ENCODE results near the gene LSAMP.

The LSAMP gene

DNA sequence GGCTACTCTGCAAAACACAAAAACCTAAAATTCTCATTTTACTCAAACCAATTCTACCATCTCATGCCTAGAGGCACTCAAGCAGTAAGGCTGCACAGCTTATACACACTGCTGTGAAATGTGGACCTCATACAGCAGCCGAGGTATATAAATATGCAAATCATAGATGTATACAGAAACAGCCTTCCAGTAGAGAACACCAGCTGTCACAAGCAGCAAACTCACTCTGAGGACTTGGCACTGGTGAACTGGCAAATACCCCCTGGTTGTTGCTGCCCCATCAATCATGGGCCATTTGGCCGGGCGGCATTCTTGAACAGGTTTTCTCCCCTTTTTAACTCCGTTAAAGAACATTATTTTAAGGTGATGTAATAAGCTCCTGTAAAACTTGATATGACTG is 378.0 kb downstream of the LSAMP start:
- Histone ChIP-seq H3K4me1 (ENCODE audit: insufficient read depth, low read length) (no peaks in the 10 kb centered on the region), H3K9me3 (ENCODE audit: low read length) (no peaks in the 10 kb centered on the region), H3K4me3 (ENCODE audit: low read length) (no peak overlapping the region), H2AFZ (ENCODE audit: low read depth, low read length) (no peak overlapping the region), H3K27me3 (ENCODE audit: insufficient read depth, low read length) (no peaks in the 10 kb centered on the region), H3K36me3 (ENCODE audit: insufficient read depth, low read length) (no peaks in the 10 kb centered on the region)

DNA sequence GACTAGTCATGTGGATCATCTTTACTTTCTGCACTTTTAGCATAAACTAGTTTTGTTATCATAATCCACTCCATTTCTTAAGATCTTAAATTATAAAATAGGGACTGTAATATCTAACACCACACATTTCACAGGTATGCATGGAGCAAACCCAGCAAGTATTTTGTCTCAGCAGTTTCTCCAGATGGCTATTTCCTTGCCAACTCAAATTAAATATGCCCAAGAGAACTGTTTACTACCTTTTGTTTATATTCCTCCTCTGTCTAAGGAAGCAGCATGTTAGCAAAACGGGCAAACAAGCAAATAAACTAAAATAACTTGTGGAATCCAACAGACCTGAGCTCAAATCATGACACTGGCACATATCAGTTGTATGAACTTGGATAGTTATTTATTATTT is 379.8 kb downstream of the LSAMP start:
- Histone ChIP-seq H3K4me1 (ENCODE audit: insufficient read depth, low read length) (no peaks in the 10 kb centered on the region), H3K27me3 (ENCODE audit: insufficient read depth, low read length) (no peaks in the 10 kb centered on the region), H2AFZ (ENCODE audit: low read depth, low read length) (no peak overlapping the region), H3K9me3 (ENCODE audit: low read length) (no peaks in the 10 kb centered on the region), H3K4me3 (ENCODE audit: low read length) (no peak overlapping the region), H3K36me3 (ENCODE audit: insufficient read depth, low read length) (no peaks in the 10 kb centered on the region)

DNA sequence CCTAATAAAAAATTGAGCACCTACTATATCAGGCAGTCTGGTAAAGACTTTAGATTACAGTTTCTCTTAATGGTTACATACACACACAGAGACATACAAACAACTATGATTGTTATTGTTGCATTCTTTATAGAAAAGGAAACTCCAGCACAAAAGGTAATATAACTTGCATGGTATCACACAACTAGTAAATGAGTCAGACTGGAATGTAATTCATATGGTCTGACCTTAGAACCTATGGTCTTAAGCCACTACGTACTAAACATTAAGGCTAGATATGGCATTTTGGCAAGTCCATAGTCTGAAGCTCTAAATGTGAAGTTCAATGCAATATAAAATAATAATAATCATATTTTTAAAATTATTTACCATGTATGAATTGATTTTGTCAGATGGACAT is 380.6 kb downstream of the LSAMP start:
- Histone ChIP-seq H3K9me3 (ENCODE audit: low read length) (no peaks in the 10 kb centered on the region), H3K27me3 (ENCODE audit: insufficient read depth, low read length) (no peaks in the 10 kb centered on the region), H3K4me3 (ENCODE audit: low read length) (no peak overlapping the region), H3K4me1 (ENCODE audit: insufficient read depth, low read length) (no peaks in the 10 kb centered on the region), H3K36me3 (ENCODE audit: insufficient read depth, low read length) (no peaks in the 10 kb centered on the region), H2AFZ (ENCODE audit: low read depth, low read length) (no peak overlapping the region)

DNA sequence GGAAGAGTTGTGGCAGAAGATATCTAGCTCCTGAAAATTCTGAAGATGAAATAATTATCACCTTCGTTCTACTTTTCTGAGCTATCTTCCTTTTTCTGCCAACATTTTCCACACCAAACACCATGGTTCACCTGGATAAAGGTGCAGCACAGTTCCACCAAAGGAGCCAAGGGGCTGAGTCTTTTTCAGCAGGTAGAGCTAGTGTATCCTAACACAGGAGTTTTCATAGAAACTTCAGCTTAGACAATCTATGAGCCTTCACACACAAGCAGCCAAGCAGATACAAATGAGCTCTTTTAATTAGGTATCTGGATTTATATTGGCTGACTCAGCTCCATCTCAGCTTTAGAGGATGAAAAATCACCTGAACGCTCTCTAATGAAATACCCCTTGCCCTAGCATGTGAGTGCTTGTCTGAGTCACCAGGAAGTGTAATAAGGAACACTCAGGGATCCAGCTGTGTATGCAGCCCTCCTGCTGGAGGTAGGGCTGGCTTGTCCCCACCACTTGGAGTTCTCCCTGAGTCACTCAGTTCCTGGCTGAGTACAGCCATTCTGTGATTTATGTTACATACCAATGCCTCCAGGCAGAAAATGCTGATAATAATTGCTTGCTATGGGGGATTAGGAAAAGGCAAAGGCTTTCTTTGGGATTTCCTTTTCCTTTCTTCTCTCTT is 385.7 kb downstream of the LSAMP start:
- no peak overlapping the region for H3K4me3 ChIP-seq (ENCODE audit: low read length)
- H3K27me3 ChIP-seq (ENCODE audit: insufficient read depth, low read length) = no peaks in the 10 kb centered on the region
- no peak overlapping the region for H2AFZ ChIP-seq (ENCODE audit: low read depth, low read length)
- H3K36me3 ChIP-seq (ENCODE audit: insufficient read depth, low read length) = no peaks in the 10 kb centered on the region
- H3K9me3 ChIP-seq (ENCODE audit: low read length) = no peaks in the 10 kb centered on the region
- no peaks in the 10 kb centered on the region for H3K4me1 ChIP-seq (ENCODE audit: insufficient read depth, low read length)

DNA sequence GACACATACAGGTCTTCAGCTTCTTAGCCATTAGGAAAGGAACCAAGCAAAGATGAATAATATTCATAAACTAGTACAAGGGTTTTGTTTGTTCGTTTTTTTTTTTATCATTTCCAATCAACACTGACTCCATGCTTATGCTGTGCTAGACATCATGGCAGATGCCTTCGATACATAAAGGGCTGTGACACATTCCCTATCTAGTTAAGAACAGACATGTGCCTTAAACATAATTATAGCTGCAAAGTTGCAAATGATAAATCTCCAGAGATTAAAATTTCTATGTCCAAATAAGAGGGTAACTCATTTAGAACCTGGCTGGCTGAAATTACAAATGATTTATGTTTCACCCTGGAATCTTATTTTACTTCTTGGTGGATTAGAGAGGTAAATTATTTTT is 386.4 kb downstream of the LSAMP start:
- Histone ChIP-seq H3K36me3 (ENCODE audit: insufficient read depth, low read length) (no peaks in the 10 kb centered on the region), H3K9me3 (ENCODE audit: low read length) (no peaks in the 10 kb centered on the region), H3K27me3 (ENCODE audit: insufficient read depth, low read length) (no peaks in the 10 kb centered on the region), H3K4me1 (ENCODE audit: insufficient read depth, low read length) (no peaks in the 10 kb centered on the region), H3K4me3 (ENCODE audit: low read length) (no peak overlapping the region), H2AFZ (ENCODE audit: low read depth, low read length) (no peak overlapping the region)

DNA sequence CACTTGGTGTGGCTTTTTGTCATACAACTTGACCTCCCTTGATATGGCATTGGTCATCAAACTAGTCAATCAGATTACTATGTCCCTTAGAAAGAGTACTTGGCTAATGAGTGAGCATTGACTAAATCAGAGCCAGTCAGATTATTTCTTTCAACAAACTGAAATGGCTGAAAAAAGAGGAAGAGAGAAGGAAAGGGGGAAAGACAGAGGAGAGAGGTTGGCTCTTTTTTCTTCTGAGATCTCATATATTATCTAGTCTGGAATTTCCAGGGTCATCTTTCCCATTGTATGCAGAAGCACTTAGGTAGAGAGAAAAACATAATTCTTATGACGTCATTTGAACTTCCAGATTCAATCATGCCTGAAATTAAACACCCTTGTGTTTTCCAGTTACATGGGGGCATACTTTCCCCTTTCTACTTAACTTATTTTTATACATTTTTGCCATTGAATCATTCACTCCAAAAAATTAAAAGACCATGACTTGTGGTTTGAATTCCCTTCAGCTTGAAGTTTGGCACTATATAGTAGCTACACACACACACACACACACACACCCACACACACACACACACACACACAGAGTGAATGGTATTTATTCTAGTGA is 387.8 kb downstream of the LSAMP start:
- Histone ChIP-seq H3K27me3 (ENCODE audit: insufficient read depth, low read length) (no peaks in the 10 kb centered on the region), H3K9me3 (ENCODE audit: low read length) (no peaks in the 10 kb centered on the region), H3K4me1 (ENCODE audit: insufficient read depth, low read length) (no peaks in the 10 kb centered on the region), H2AFZ (ENCODE audit: low read depth, low read length) (no peak overlapping the region), H3K36me3 (ENCODE audit: insufficient read depth, low read length) (no peaks in the 10 kb centered on the region), H3K4me3 (ENCODE audit: low read length) (no peak overlapping the region)

DNA sequence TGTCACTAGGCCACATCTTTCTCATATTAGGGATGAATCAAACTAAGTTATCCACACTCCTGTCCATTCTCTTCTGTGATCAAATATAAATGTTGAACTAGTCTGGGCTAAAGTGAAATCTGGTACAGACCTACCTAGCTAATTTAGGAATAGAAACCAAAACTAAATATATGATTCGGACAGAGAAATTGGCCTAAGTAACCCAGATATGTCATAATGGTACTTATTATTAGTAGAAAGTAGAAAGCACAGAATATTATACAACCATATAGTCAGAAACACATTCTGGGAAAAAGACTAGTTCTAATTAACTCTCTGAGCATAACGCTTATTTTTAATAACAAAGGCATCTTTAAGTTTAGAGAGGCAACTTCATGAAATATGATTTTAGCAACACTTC is 389.0 kb downstream of the LSAMP start:
- Histone ChIP-seq H3K4me1 (ENCODE audit: insufficient read depth, low read length) (no peaks in the 10 kb centered on the region), H3K27me3 (ENCODE audit: insufficient read depth, low read length) (no peaks in the 10 kb centered on the region), H3K36me3 (ENCODE audit: insufficient read depth, low read length) (no peaks in the 10 kb centered on the region), H2AFZ (ENCODE audit: low read depth, low read length) (no peak overlapping the region), H3K4me3 (ENCODE audit: low read length) (no peak overlapping the region), H3K9me3 (ENCODE audit: low read length) (no peaks in the 10 kb centered on the region)

DNA sequence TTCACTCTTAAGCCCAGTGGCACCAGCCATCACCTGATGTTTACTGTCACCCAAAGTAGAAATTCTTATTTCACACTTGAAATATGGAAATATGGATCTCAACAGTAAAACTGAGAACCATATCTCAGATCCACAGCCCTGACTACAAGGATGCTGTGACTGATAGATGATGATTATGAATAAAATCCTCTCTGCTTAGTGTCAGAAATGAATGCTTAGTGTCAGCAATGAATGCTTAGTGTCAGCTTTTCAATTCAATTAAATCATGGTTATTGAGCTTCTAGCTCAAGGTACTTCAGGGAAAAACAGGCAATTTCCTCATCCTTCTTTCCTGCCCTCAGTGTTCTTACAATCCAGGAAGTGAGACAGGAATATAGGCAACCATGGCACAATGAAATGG is 392.3 kb downstream of the LSAMP start:
- H3K9me3 ChIP-seq (ENCODE audit: low read length) = no peaks in the 10 kb centered on the region
- H2AFZ ChIP-seq (ENCODE audit: low read depth, low read length) = no peak overlapping the region
- H3K36me3 ChIP-seq (ENCODE audit: insufficient read depth, low read length) = no peaks in the 10 kb centered on the region
- no peak overlapping the region for H3K4me3 ChIP-seq (ENCODE audit: low read length)
- H3K4me1 ChIP-seq (ENCODE audit: insufficient read depth, low read length) = no peaks in the 10 kb centered on the region
- no peaks in the 10 kb centered on the region for H3K27me3 ChIP-seq (ENCODE audit: insufficient read depth, low read length)

DNA sequence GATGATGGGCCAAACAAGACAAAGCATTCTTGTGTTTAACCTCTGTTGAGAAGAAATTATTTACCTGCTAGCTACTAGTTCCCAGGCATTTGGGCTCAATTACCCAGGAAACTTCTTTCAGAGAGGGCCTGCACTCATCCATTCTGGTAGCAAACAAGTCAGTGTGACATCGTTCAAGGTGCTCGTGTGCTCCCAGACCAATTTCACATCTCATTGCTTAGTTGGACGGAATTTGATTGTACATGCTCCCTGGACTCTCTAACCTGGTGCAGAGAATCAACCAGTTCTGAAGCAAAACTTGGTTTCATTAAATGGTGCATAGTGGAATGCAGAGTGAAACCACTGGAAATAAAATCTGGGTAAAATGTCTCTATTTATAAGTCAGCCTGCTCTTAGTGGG is 392.7 kb downstream of the LSAMP start:
- Histone ChIP-seq H3K9me3 (ENCODE audit: low read length) (no peaks in the 10 kb centered on the region), H3K4me3 (ENCODE audit: low read length) (no peak overlapping the region), H3K36me3 (ENCODE audit: insufficient read depth, low read length) (no peaks in the 10 kb centered on the region), H3K4me1 (ENCODE audit: insufficient read depth, low read length) (no peaks in the 10 kb centered on the region), H2AFZ (ENCODE audit: low read depth, low read length) (no peak overlapping the region), H3K27me3 (ENCODE audit: insufficient read depth, low read length) (no peaks in the 10 kb centered on the region)

DNA sequence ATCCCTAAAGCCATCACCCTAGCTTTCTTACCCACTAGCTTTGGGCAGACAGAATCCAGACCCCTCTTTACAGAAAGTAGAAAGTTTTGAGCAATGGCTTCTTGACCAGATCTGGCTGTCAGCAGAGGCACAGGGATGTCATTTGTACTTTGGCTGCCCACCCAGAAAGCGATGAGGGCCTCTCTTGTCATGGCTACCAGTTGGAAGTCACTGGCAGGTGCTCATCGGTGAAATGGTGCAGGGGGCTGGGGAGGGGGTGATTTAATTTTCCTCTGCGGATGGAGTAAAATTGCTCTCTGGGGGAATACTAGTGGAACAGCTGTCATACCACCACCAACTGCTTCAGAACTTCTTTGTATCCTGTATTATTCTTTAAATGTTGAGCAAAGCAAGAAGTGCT is 393.7 kb downstream of the LSAMP start:
- Histone ChIP-seq H3K4me3 (ENCODE audit: low read length) (no peak overlapping the region), H3K9me3 (ENCODE audit: low read length) (no peaks in the 10 kb centered on the region), H2AFZ (ENCODE audit: low read depth, low read length) (no peak overlapping the region), H3K4me1 (ENCODE audit: insufficient read depth, low read length) (peaks cover 6% of the 10 kb centered on the region), H3K36me3 (ENCODE audit: insufficient read depth, low read length) (no peaks in the 10 kb centered on the region), H3K27me3 (ENCODE audit: insufficient read depth, low read length) (no peaks in the 10 kb centered on the region)

DNA sequence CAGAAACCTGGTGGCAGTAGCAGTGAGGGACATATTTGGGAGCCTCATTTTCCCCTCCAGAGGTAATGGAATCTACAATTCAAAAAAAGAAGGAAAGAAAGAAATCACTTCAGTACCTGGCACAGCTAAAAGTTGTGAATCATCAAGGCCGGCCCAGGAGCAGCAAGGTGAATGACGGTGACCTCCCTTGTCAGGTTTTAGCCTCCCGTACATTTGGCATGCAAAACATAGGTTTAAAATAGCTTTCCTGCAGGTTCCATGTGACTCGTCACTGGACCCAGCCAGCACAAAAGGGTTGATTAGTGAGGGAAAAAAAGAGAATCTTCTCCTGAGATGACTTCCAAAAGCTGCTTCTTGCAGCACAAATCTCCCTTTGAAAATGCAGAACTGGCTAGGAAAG is 394.2 kb downstream of the LSAMP start:
- no peaks in the 10 kb centered on the region for H3K9me3 ChIP-seq (ENCODE audit: low read length)
- H2AFZ ChIP-seq (ENCODE audit: low read depth, low read length) = no peak overlapping the region
- no peak overlapping the region for H3K4me3 ChIP-seq (ENCODE audit: low read length)
- H3K4me1 ChIP-seq (ENCODE audit: insufficient read depth, low read length) = peaks cover 10% of the 10 kb centered on the region
- no peaks in the 10 kb centered on the region for H3K27me3 ChIP-seq (ENCODE audit: insufficient read depth, low read length)
- H3K36me3 ChIP-seq (ENCODE audit: insufficient read depth, low read length) = no peaks in the 10 kb centered on the region

DNA sequence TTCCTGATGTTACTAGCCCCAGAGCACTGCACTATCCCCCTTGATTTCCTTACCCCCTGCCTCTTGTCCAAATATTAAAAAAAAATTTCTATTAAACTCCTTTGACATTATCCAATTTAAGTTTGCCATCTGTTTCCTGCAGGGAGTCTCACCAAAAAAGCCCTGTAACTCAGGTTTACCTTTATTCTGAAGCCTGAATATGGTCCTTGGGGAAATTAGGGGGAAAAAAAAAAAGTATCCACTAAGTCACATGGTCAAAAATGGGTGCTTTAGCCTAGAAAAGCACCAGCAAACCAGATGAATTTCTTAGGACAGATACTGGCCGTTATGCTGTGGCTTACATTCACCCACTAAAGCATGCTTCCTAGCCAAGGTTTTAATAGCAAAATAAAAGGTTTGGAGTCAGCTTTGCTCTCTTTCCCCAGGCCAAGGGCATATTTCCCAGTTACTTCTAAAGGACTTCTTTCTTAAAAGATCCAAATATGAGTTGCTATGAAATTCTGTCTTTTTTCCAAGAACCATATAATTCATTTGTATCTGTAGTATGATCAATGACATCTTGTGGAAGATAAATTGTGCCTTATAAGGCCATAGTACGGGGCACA is 394.9 kb downstream of the LSAMP start:
- H3K4me3 ChIP-seq (ENCODE audit: low read length) = no peak overlapping the region
- peaks cover 10% of the 10 kb centered on the region for H3K4me1 ChIP-seq (ENCODE audit: insufficient read depth, low read length)
- H3K36me3 ChIP-seq (ENCODE audit: insufficient read depth, low read length) = no peaks in the 10 kb centered on the region
- H2AFZ ChIP-seq (ENCODE audit: low read depth, low read length) = no peak overlapping the region
- no peaks in the 10 kb centered on the region for H3K9me3 ChIP-seq (ENCODE audit: low read length)
- H3K27me3 ChIP-seq (ENCODE audit: insufficient read depth, low read length) = no peaks in the 10 kb centered on the region

DNA sequence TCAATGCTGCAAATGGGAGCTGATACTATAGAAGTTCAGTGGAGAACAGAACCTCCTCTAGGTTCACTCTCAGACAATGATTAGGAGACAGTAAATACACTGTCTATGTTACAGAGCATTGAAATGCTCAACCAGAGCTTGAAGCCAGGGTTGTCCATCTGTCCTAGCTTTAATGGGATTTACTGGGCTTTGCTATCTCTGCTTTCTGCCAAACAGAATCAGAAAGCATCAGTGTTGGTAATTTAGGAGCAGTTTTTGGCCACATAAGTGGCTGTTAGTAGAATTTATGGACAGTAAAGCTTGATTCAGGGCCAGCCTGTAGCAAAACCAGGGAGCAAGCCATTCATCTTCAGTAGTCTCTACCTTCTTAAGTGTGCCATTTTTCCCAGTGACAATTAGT is 396.3 kb downstream of the LSAMP start:
- Histone ChIP-seq H3K4me1 (ENCODE audit: insufficient read depth, low read length) (peaks cover 10% of the 10 kb centered on the region), H3K27me3 (ENCODE audit: insufficient read depth, low read length) (no peaks in the 10 kb centered on the region), H3K4me3 (ENCODE audit: low read length) (no peak overlapping the region), H2AFZ (ENCODE audit: low read depth, low read length) (no peak overlapping the region), H3K36me3 (ENCODE audit: insufficient read depth, low read length) (no peaks in the 10 kb centered on the region), H3K9me3 (ENCODE audit: low read length) (no peaks in the 10 kb centered on the region)

DNA sequence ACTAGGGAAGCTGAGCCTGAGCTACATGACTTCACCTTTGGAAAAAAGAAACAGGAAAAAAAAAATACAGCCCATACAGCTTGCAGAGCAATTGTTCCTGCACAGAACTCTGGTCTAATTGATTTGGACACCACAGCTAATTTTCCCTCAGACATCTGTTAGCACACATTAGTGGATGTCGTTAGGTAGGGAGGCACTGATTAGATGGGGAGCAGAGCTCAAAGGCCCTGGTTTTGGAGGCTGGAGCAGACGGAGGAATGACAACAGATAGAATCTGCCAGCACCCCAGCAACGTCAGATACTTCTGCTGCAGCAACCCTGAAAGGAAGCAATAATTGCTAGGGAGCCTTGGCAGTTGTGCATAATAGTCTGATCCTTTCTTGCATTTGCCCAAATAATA is 398.9 kb downstream of the LSAMP start:
- Histone ChIP-seq H3K9me3 (ENCODE audit: low read length) (no peaks in the 10 kb centered on the region), H2AFZ (ENCODE audit: low read depth, low read length) (no peak overlapping the region), H3K4me3 (ENCODE audit: low read length) (no peak overlapping the region)

More for the DNA sequence above, 398.9 kb downstream of the LSAMP start:
- H3K36me3 ChIP-seq (ENCODE audit: insufficient read depth, low read length) = no peaks in the 10 kb centered on the region
- no peaks in the 10 kb centered on the region for H3K27me3 ChIP-seq (ENCODE audit: insufficient read depth, low read length)
- peaks cover 10% of the 10 kb centered on the region for H3K4me1 ChIP-seq (ENCODE audit: insufficient read depth, low read length)
